Islet precursor cell (in vitro differentiated cells): ENCODE results near the gene PIAS4.

Source experiments
- DNase-seq: peaks from one replicate; pipeline ENCODE4 v3.0.0-alpha.2; 2018

Gene PIAS4

DNA sequence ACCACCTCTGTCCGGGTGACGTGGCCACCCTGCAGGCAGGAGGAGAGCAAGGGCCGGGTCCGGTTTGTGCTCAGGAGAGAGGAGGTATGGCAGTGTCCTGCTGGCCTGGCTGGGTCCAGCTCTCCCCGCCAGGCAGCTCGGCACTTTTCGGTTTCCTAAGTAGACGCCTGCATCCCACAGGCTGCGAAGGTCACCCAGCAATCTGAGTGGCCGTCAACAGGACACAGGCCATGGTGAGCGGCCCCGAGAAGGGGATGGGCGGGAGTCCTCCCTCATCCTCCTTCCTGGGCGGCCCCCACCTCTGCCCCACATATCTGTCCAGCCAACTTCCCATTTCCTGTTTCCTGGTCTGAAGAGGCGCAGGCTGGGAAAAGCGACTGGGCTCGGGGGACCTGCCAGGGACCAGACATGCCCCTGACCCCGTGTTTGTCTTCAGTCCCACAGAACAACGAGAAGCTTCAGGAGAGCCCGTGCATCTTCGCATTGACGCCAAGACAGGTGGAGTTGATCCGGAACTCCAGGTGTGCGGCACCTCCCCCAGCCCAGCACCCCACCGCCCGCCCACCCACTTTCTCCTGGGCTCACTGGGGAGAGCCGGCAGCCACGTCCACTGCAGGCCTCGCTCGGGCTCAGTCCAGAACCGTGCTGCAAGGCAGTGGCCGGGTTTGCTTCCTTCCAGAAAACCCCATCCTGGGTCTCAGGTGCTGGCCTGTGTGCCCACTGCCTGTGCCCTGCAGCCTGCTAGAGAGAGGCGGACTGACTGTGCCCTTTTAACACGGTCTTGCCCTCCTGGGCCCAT lies 16.3 kb downstream of the PIAS4 start:
- no peak for DNase-seq

DNA sequence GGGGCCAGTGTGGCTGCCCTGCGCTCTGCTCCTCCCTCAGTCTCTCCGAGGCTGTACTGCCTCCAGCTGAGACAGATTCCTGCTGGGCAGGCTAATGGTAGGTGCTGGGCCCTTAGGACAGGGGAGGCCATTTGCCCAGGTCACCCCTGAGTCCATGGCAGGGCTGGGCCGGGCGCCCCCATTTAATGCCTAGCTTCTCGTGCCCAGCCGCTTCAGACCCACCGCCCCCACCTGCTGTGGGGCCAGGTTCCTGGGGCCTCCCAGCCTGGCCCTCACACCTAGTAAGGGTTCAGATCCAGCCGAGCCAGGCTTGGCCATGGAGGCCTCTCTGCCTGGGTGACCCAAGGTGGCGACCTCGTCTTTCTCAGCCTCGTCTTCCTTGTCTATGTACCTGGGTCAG lies 17.8 kb downstream of the PIAS4 start:
- no peak for DNase-seq

DNA sequence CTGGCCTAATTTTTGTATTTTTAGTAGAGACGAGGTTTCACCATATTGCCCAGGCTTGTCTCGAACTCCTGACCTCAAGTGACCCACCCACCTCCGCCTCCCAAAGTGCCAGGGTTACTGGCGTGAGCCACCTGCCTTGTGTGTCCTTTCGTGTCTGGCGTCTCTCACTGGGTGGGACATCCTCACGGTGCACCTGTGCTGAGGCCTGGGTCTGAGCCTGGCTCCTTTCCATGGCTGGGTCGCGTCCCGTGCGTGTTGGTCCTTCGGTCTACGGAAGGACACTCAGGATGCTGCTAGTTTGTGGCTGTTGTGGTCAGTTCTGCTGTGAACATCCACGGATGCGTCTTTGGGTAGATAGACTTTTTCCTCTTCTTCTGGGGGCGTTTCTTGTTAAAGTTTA lies 19.6 kb downstream of the PIAS4 start:
- no peak for DNase-seq

DNA sequence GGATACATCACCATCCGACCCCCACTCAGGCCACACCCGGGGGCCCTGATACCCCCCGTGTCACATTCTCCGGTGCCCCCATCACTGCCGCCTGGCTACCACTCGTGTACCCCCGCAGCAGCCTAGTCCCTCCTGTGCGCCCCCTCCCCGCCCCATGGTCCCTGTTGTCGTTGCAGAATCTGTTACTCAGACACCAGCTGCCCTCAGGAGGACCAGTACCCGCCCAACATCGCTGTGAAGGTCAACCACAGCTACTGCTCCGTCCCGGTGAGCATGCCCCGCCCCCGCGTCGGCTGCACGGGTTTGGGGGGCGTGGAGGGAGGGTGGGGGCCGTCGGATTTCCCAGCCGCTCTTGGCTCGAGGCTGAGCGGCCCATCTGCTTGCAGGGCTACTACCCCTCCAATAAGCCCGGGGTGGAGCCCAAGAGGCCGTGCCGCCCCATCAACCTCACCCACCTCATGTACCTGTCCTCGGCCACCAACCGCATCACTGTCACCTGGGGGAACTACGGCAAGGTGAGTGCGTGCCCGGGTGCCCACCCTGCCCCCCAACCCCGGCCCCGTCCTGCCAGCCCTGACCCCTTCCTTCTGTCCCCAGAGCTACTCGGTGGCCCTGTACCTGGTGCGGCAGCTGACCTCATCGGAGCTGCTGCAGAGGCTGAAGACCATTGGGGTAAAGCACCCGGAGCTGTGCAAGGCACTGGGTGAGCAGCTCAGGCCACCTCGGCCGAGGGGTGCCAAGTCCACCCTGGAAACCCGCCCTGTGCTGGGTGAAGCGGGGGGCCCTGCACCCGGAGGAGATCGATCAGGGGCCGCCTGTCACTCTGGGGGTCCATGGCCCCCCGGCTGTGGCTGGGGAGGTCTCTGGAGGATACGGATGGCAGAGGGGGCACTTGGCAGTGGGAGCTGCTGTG lies 21.1 kb downstream of the PIAS4 start:
- DNase-seq, result no peak

DNA sequence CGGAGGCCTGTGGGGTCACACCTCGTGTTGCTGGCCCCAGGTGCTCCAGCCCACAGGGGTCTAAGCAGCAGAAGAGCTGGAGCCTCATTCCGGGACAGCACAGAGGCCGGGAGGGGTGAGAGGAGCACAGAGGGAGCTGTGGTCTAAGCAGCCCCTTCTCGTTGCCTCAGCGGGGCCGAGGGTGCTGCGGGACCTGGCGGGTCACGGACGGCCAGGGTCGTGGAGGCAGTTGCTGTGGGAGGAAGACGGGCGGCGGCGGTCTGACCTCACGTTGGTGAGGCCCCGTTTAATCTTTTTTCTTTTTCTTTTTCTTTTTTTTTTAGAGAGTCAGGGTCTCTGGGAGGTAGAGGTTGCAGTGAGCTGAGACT lies 21.7 kb downstream of the PIAS4 start:
- no peak for DNase-seq

DNA sequence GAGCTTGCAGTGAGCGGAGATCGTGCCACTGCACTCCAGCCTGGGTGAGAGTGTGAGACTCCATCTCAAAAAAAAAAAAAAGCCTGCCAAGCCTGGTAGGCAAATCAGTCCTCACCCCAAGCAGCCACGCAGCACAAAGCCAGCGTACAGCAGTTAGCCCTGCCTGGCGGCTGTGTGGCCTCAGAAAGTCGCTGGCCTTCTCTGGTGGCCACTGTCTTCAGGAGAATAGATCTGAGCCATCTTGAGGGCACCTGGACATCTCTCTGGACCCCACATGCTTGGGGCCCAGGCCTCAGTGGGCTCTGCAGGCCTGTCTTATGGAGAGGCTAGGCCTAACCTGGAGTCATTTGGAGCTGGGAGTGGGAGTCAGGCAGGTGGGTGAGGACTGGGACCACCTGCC lies 23.0 kb downstream of the PIAS4 start:
- no peak for DNase-seq

DNA sequence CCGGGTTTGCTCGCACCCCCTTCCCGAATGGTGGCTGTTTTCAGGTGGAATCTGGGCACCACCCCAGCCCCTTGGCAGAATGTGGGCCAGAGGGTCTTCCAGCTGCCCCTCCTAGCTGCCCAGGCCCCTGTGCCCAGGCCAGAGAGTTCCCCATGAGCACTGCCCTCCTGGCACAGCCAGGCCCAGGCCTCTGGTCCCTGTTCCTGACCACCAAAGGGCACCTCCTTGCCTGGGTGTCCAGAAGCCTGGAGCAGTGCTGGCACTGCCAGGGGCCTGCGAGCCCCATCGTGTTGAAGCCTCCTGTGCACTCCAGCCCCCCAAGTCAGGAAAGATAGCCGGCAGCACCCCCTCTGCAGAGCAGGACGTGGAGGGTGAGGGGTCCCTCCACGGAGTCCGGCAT lies 23.4 kb downstream of the PIAS4 start:
- no peak for DNase-seq

DNA sequence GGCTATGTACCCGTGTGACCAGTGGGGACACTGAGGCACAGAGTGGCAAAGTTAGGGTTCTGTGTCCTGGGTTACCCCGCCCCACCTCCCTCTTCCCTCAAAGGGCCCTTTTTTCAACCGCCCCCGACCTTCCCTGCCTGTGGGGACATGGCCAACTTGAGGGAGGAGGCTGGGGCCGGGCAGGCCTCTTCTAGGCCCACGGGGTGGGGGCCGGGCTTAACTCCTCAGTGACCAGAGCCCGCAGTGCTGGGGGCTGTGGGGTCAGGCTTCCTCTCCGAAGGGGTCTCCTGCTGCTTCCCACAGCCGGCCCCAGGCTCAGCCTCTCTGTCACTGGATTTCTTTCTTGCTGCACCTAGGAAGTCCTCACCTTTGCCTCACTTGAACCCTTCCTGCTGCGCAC lies 23.9 kb downstream of the PIAS4 start:
- no peak for DNase-seq

DNA sequence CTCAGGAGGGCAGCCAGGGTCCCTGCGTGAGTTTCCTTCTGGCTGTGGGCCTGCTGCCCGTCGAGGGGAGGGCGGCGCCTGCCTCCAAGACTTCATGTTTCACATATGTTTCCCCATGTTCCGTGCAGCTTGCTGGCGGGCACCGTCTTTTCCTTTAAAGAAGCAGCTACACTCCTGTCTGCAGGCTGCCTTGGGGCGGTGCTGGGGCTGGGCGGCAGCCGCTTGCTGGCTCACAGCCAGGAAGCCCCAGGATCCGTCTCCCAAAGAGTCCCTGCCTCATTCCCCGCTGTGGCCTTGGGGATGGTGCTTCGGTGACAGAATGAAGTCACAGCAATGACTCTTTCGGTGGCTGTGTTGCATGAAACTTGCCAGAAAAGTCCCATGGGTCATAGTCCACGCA lies 24.9 kb downstream of the PIAS4 start:
- DNase-seq, result no peak

DNA sequence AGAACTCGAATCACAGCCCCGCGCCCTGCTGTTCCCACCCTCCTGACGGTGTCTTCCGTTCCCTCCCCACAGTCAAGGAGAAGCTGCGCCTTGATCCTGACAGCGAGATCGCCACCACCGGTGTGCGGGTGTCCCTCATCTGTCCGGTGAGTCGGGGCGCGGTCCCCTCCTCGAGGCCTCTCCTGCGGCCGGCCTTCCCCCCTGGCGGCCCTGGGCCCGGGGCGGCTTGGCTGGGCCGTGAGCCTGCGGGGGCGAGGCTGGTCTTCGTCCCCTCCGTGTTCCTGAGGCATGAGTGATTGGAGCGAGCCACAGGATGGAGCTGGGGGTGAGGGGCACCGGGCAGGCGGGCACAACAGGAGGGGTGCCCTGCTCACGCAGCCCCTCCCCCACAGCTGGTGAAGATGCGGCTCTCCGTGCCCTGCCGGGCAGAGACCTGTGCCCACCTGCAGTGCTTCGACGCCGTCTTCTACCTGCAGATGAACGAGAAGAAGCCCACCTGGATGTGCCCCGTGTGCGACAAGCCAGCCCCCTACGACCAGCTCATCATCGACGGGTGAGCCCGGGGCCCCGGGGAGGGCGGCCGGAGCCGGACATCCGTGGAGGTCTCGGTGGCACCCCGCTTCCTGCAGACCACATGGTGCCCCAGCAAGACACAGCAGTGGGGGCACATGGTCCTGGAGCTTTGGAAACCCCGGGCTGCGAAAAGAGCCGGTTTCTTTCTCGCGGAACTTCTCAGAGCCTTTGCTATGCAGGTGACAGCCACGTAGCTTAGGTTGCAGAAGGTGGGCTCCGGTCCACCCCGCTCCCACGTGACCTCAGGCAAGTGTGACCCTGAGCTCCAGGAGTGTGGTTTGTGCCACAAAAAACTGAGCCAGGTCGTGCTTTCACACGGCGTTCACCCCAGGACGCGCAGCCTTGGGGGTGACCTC lies 25.8 kb downstream of the PIAS4 start:
- no peak for DNase-seq

DNA sequence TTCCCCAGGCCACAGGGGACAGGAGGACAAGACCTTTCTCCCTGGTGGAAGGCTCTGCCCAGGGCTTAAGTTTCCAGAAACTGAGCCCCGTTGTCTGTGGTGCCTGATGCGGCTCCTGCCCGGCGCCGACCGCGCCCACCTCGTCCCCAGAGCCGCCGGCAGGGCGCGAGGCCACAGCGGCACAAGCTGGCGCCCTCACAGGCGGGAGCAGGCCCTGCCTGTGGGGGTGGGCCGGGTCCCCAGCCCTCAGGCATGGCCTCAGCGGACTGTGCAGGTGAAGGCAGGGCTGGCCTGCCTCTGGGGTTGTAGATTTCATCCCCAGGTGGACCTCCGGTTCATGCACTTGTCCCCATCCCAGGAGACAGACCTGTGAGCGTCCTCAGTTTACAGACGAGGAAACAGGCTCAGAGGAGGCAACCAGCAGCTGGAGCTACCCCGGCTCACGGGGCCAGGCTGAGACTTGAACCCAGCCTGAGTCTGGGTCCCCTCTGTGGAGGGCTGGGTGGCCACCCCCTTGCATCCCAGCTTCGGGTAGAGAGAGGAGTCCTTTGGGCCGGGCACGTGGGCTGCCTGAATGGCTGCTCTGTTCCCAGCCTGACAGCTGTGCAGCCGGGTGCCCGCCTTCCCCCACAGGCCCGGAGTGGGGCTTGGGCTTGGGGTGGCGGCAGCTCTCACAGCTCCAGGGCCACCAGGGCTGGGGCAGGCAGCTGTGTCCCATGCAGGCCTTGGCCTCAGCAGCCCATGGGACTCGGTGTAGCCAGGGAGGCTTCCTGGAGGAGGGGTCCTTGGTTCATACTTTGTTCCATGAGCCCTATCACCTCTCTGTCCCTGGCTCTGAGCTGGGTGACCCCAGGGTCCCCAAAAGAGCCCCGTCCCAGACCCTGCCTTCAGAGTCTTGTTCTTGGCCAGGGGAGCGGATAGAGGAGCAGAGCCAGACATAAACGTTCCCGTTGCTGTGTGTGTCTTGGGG lies 26.8 kb downstream of the PIAS4 start:
- DNase-seq, result no peak

DNA sequence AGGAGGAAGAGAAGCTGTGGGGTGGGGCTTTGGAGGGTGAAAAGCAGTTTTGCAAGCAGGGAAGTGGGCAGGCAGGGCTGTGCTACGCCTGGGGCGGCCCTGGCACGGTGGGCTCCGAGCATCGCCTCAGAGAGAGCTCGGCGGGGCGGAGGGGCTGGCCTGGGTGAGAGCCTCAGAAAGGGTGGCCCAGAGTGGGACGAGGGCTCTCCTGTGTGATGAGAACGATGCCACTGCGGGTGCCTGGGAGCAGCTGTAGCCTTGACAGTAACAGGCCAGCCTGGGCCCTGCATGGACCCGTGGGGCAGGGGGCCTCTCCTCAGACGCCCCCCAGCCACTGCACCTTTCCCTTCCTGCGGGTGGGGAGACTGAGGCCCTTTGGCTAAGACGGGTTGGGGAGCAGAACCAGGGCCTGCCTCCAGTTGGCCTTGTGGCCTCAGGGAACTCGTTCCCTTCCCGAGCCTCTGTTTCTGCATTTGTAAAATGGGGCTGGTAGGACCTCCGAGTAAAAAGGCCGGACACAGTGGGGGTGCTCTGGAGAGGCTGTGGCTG lies 27.6 kb downstream of the PIAS4 start:
- no peak for DNase-seq

DNA sequence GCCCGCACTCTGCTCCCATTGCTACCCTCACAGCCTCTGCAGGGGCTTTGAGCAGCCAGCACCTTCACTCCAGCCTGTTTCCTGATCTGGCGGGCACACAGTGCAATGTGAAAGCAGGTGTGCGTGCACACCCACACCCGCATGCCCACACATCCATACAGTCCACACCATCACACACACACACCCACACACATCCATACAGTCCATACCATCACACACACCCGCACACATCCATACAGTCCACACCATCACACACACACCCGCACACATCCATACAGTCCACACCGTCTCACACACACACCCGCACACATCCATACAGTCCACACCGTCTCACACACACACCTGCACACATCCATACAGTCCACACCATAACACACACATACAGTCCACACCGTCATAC lies 28.0 kb downstream of the PIAS4 start:
- DNase-seq, result no peak

DNA sequence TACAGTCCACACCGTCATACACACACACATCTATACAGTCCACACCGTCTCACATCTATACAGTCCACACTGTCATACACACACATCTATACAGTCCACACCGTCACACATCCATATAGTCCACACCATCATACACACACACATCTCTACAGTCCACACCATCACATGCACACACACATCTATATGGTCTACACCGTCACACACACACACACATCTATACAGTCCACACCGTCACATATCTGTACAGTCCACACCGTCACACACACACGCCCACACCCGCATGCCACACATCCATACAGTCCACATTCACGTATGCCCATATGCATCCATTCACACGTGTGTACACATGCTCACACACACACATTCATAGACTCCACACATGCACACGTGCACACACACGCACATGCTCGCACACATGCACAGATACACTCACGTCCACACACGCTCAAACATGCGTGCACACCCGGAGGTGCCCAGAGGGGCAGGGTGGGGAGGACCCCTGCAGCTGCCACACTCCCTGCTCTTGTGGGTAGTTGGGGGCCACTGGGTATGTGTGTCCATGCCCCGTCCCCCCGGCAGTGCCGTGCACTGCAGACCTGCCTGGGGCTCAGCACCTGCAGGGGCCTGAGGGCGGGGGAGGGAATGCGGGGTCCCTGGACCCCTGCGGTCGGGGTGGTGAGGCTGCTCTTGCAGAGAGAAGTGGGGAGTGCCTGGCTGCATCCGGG lies 29.2 kb downstream of the PIAS4 start:
- no peak for DNase-seq

DNA sequence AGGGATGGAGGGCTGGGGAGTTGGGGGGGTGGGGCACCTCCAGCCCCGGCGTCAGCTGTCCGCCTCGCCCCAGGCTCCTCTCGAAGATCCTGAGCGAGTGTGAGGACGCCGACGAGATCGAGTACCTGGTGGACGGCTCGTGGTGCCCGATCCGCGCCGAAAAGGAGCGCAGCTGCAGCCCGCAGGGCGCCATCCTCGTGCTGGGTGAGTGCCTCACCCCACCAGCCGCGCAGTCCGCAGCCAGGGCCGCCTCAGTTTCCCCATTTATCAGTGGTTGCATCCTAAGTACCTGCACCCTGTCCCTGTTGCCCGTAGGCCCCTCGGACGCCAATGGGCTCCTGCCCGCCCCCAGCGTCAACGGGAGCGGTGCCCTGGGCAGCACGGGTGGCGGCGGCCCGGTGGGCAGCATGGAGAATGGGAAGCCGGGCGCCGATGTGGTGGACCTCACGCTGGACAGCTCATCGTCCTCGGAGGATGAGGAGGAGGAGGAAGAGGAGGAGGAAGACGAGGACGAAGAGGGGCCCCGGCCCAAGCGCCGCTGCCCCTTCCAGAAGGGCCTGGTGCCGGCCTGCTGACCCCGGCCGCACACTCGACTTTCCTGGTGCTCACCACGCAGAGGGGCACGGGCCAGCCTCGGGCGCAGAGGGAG lies 29.9 kb downstream of the PIAS4 start:
- no peak for DNase-seq

DNA sequence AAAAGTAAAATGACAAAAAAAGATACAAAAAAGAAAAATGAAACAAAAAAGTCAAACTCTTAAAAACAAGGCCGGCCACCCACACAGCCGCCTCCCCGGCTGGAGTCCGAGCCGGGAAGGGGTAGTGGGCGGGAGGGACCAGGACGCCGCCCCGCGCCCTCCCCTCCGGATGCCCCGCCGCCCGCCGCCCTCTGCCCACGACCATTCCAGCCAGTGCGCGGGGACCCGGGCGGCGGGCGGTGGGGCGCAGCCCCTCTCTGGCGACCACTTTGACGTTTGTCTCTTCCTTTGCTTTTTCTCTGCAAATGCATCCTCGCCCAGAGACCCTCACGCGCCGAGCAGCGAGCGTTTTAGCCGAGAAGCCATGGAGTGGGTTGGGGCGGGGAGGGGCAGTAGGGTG lies 30.5 kb downstream of the PIAS4 start:
- DNase-seq, result no peak

DNA sequence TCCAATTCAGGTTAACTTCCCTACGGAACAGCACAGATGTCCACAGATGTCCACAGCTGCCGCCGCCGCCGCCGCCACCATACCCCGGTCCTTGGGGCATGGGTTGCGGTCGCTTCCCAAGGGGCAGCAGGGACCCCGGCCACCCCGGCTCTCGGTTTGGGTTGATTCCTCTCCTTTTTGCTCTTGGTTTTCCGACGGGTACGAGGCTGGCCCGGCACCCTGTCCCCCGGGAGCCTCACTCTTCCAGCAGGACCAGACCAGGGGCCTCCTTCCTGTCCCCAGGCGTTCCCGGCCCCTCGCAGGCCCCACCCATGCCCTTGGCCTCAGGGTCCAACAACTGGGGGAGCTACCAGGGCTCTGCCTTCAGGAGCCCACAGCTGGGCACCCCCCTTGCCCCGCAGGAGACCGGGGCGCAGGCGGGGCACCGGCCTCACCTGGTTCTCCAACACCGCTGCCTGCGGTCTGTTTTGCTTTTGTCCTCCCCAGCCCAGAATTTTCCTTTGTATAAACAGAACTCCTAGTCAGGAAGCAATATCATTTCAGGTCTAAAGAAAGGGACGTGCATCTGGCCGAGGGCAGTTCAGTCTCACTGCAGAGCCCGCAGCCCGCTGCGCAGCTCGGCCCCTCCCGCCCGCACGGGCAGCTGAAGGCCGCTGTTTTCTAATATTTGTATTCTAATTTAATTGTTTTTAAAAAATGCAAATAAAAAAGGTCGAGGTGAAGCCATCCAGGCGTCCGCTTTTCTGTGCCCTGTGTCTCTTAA lies 31.3 kb downstream of the PIAS4 start:
- DNase-seq, result no peak

DNA sequence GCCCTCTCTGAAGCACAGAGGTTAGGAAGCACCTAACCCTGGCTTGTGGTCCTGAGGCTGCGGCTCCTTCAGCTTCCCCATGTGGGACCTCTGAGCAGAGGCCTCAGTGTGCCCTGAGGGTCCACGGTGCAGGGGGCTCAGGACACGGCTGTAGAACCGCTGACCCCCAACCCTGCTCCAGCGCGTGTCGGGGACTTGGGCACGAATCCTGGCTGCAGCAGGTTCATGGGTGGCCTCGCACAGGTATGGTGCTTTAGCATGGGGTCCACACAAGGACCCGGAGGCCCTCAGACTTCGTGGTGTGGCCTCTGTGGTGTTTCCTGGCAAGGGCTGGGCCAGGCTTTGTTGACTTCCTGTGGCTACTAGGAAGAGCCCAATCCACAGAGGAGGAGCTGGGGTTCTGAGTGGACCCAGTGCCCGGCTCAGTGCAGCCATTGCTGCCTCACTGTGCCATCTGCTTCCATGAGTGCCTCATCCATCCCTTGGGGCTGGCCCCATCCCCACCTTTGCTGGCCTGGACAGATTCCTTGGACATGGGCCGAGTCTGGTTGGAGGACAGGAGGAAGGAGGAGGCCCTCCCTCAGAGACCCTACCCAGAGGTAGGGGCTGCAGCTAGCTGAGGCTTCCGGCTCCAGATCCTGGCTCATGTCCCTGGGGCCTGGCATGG lies 34.7 kb downstream of the PIAS4 start:
- no peak for DNase-seq

DNA sequence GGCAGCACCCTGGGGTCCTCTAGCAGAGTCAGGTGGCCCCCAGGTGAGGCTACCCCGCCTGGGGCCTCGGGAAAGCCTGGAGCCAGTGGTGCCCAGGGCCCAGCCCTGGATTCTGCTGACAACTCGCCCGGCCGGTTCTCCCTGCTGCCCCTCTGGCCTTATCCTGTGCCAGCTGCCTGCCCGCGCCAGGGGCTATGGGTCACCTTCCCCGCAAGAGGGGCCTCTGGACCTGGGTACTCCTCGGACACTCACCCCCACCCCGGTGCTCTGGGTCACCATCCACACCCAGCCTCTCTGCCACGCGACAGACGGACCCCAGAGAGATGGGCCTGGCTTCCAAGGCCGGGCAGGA lies 35.2 kb downstream of the PIAS4 start:
- no peak for DNase-seq
